Prostate gland (tissue), 2 donors: ENCODE results near the gene RNF103. TPM values are rescaled to one million over a fixed set of nuclear protein-coding genes. Genes with fewer than 3 reads are reported as not detected.

Experiments
- DNase-seq: peaks from one replicate; pipeline ENCODE4 v3.0.0-alpha.2; 2019; ENCODE audit warnings: low spot score
- H3K27ac ChIP-seq, 2 donors: fragments of 200-600 bp; sonication (generic); 2 replicates each; pipeline ENCODE4 v1.5.1; 2017 to 2019
- H3K27me3 ChIP-seq: fragments of 200-600 bp; sonication (generic); replicated peaks from 2 replicates; pipeline ENCODE4 v1.5.1; 2019; ENCODE audit not compliant: insufficient read depth
- H3K36me3 ChIP-seq, 2 donors: fragments of 200-600 bp; sonication (generic); 1 replicate in 1 of 2; 2 replicates in 1 of 2; pipeline versions ENCODE4 v1.5.1 to v1.8.1; 2017 to 2019
- H3K4me1 ChIP-seq: fragments of 200-600 bp; sonication (generic); replicated peaks from 2 replicates; pipeline ENCODE4 v1.5.1; 2019
- H3K4me3 ChIP-seq, 2 donors: fragments of 200-600 bp; sonication (generic); 2 replicates each; pipeline ENCODE4 v1.5.1; 2017 to 2019
- H3K9me3 ChIP-seq: fragments of 200-600 bp; sonication (generic); 2 replicates; pipeline ENCODE4 v1.5.1; 2017
- POLR2A ChIP-seq: fragments of 450-650 bp; IDR thresholded peaks from one replicate; pipeline ENCODE4 v1.6.1; 2016; ENCODE audit warnings: antibody characterized with exemption, mild to moderate bottlenecking
- POLR2AphosphoS5 ChIP-seq: sonication (generic); formaldehyde crosslinking; IDR thresholded peaks from one replicate; pipeline ENCODE4 v1.6.1; 2017; ENCODE audit warnings: antibody characterized with exemption
- WGBS: methylation state at CpG from one replicate; pipeline ENCODE4 v1.1.5; 2018; 5-methylcytosine and 5-hydroxymethylcytosine counted together
- intact Hi-C: fragments of 100-400 bp; cut with DNase I; formaldehyde crosslinking; loops from one replicate; pipeline ENCODE4 v1.14.2; 2022
- total RNA-seq, 2 donors: library from RNA; depleted of rRNA; stranded (reverse); fragments of >200 nt; gene quantifications; one replicate each; pipeline ENCODE4 v1.1.0, GENCODE V29; 2016
- TF ChIP-seq, protein P1 (sequence below), 4 experiments: fragments of 200-600 bp in 2 of 4; fragments of 450-650 bp in 2 of 4; sonication (generic) in 2 of 4; IDR thresholded peaks; 1 replicate in 3 of 4; 2 replicates in 1 of 4; pipeline ENCODE4 v1.5.1; 2016 to 2019; ENCODE audit warnings: antibody characterized with exemption in 4 of 4, mild to moderate bottlenecking in 2 of 4, moderate library complexity in 2 of 4

Gene RNF103
- total RNA-seq, 2 donors from 2014 or later: 40.8 to 41.9 TPM

DNA sequence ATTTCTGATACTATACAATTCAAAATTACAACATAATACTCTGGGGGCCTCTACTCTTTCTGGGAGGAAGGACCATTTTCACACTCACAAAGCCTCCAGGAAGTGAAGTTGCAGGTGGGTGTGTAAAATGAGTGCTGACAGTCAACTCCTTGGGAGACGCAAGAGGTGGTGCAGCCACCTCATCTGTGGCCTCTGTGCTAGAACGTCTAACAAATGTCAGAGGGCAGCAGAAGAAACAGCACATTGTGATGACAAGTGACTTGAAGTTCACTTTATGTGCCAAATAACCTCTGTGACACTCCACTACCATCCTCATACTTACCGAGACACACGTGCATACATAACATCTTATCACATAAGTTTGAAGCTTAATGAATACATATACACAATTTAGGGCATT is 10.2 kb downstream of the RNF103 start:
- intact Hi-C loops: no loop called here
- H3K36me3 ChIP-seq: no peaks in the 10 kb centered on the region
- no peak for TF ChIP-seq POLR2A
- no peak for TF ChIP-seq POLR2AphosphoS5
- TF ChIP-seq, protein P1, sequence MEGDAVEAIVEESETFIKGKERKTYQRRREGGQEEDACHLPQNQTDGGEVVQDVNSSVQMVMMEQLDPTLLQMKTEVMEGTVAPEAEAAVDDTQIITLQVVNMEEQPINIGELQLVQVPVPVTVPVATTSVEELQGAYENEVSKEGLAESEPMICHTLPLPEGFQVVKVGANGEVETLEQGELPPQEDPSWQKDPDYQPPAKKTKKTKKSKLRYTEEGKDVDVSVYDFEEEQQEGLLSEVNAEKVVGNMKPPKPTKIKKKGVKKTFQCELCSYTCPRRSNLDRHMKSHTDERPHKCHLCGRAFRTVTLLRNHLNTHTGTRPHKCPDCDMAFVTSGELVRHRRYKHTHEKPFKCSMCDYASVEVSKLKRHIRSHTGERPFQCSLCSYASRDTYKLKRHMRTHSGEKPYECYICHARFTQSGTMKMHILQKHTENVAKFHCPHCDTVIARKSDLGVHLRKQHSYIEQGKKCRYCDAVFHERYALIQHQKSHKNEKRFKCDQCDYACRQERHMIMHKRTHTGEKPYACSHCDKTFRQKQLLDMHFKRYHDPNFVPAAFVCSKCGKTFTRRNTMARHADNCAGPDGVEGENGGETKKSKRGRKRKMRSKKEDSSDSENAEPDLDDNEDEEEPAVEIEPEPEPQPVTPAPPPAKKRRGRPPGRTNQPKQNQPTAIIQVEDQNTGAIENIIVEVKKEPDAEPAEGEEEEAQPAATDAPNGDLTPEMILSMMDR (IDR thresholded peaks at IDR 0.05): no peak
- 91% methylated on average over 4 of the region's 4 CpGs for WGBS
- no peaks in the 10 kb centered on the region for H3K9me3 ChIP-seq
- H3K4me1 ChIP-seq: no peaks in the 10 kb centered on the region
- H3K27ac ChIP-seq: no peak overlapping the region
- H3K4me3 ChIP-seq: no peak overlapping the region
- no peak for DNase-seq
- H3K27me3 ChIP-seq: no peaks in the 10 kb centered on the region

DNA sequence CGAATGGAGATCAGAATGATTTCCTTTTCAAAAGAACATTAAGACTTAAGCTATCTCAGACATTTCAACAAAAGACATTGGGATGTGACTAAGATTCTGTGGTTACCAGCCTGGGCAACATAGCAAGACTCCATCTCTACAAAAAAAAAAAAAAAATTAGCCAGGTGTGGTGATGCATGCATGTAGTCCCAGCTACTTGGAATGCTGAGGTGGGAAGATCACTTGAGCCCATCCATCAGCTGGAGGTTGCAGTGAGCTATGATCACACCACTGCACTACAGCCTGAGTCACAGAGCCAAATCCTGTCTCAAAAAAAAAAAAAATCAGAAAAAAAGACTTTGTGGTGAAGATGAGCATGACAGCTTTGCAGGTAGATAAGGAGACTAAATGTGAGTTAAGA is 12.8 kb downstream of the RNF103 start:
- WGBS: 100% methylated on average over 1 of the region's 1 CpG
- Histone ChIP-seq H3K9me3 (no peaks in the 10 kb centered on the region), H3K4me1 (no peaks in the 10 kb centered on the region), H3K27me3 (no peaks in the 10 kb centered on the region), H3K4me3 (no peak overlapping the region), H3K27ac (no peak overlapping the region), H3K36me3 (no peaks in the 10 kb centered on the region)
- intact Hi-C loops: no loop called here
- TF ChIP-seq, protein P1 (IDR thresholded peaks at IDR 0.05): no peak
- TF ChIP-seq POLR2AphosphoS5: no peak
- DNase-seq: no peak

DNA sequence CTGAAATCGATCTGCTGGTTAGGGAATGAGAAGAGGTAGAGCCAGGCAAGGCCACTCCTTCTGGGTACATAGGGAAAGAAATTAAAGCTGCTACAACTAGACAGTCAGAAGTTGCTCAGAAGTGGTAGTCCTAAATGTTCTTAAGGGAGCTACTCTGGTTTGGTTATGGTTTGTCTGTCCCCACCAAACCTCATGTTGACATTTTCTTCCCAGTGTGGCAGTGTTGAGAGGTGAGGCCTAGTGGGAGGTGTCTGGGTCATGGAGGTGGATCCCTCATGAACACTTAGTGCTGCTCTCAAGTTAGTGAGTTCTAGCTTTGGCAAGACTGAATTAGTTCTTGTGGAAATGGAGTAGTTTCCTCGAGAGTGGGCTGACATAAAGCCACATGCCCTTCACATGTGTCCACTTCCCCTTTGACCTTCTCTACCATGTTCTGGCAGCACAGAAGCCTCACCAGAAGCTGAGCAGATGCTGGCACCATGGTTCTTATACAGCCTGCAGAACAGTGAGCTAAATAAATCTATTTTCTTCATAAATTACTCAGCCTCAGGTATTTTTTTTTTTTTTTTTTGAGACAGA is 14.7 kb downstream of the RNF103 start:
- Histone ChIP-seq H3K36me3 (no peaks in the 10 kb centered on the region), H3K4me3 (no peak overlapping the region), H3K9me3 (no peaks in the 10 kb centered on the region), H3K4me1 (no peaks in the 10 kb centered on the region), H3K27ac (no peak overlapping the region), H3K27me3 (no peaks in the 10 kb centered on the region)
- WGBS: 92% methylated on average over 2 of the region's 2 CpGs
- intact Hi-C loops: no loop called here
- TF ChIP-seq POLR2AphosphoS5 (no peak), POLR2A (no peak)
- TF ChIP-seq, protein P1 (IDR thresholded peaks at IDR 0.05): no peak
- DNase-seq: no peak

DNA sequence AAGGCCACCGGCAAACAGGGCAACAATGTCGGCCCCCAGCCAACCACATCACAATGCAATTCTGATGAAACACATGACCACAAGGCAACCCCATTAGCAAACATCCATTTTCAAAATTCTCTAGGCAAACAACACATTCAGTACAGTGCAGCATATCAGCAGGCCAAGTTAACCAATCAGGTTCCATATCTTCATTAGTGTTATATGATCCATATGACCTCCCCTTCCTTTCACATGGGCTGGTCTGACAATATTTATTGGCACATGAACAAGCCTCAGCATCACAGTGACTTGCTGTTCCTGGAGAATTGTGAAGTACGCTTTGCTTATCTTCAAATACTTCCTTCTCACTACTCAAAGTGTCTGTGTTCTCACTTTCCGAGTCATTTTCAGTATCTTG is 19.8 kb downstream of the RNF103 start:
- 90% methylated on average over 4 of the region's 4 CpGs for WGBS
- no peak overlapping the region for H3K4me3 ChIP-seq
- no peak for TF ChIP-seq POLR2AphosphoS5
- TF ChIP-seq, protein P1 (IDR thresholded peaks at IDR 0.05): no peak
- no peak for TF ChIP-seq POLR2A
- DNase-seq: no peak
- H3K9me3 ChIP-seq: no peaks in the 10 kb centered on the region
- no peaks in the 10 kb centered on the region for H3K36me3 ChIP-seq
- intact Hi-C loops: no loop called here
- no peaks in the 10 kb centered on the region for H3K4me1 ChIP-seq
- no peaks in the 10 kb centered on the region for H3K27me3 ChIP-seq
- no peak overlapping the region for H3K27ac ChIP-seq

DNA sequence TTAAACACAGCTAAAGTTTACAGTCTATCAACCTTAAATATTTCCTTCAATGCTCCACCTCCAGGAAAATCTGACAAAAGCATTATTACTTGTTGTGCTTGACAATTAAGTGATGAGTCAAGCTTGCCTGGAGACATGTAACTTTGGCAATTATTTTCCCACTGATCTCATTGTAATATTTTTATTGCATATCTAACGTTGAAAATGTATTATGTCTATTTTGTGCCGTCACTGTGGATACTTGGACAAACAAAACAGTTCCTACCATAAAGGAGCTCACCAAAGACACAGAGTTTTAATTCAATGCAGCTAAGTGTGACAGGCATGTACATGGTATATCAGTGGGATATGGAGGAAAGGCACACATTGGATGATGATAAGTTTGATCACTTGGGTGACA is 24.7 kb downstream of the RNF103 start:
- WGBS: 44% methylated on average over 2 of the region's 2 CpGs
- TF ChIP-seq POLR2A (no peak), POLR2AphosphoS5 (no peak)
- TF ChIP-seq, protein P1 (IDR thresholded peaks at IDR 0.05): no peak
- intact Hi-C loops: loop anchor here (10.0 kb wide), 1 partner anchor 154 kb away; the partner anchor contains the start of gene KDM3A
- H3K9me3 ChIP-seq: no peaks in the 10 kb centered on the region
- DNase-seq: no peak
- H3K4me3 ChIP-seq: no peak overlapping the region
- H3K27me3 ChIP-seq: no peaks in the 10 kb centered on the region
- no peaks in the 10 kb centered on the region for H3K4me1 ChIP-seq
- H3K36me3 ChIP-seq: no peaks in the 10 kb centered on the region
- H3K27ac ChIP-seq: no peak overlapping the region
